GM21528 (cell line): ENCODE data around the gene GSTP1.
"Not testable (repeated sequence)": the region's sequence is repeated elsewhere in the genome, so short reads cannot be mapped to it uniquely, and the experiment has no call there.

Experiments
- ATAC-seq: cut with Tn5 transposase; IDR thresholded peaks from one replicate; pipeline ENCODE4 v1.9.1; 2021; ENCODE audit warnings: mild to moderate bottlenecking, moderate library complexity; ENCODE audit not compliant: unreplicated experiment, low FRiP score

GSTP1 gene

GRCh38 chr11:67583247-67584204, at the start of gene GSTP1:
Gene GSTP1, plus strand, starts transcription at chr11:67583812. Its CDS starts 32 bp downstream, at chr11:67583844.
- peak; percentile 54 for ATAC-seq

- no peak for ATAC-seq
Observed at GRCh38 chr11:67534070-67534679, 49.4 kb upstream of the GSTP1 start.

- no peak for ATAC-seq
Observed at GRCh38 chr11:67535561-67535960, 48.1 kb upstream of the GSTP1 start.

GRCh38 chr11:67538306-67538705, 45.3 kb upstream of the GSTP1 start:
- ATAC-seq = no peak

GRCh38 chr11:67538823-67539505, 44.6 kb upstream of the GSTP1 start:
- ATAC-seq = no peak

GRCh38 chr11:67539550-67539949, 44.1 kb upstream of the GSTP1 start:
- no peak for ATAC-seq

- ATAC-seq = no peak
Observed at GRCh38 chr11:67541198-67541597, 42.4 kb upstream of the GSTP1 start.

- ATAC-seq = no peak
Observed at GRCh38 chr11:67542169-67542568, 41.4 kb upstream of the GSTP1 start.

- ATAC-seq = no peak
Observed at GRCh38 chr11:67542971-67543370, 40.6 kb upstream of the GSTP1 start.

- ATAC-seq = no peak
Observed at GRCh38 chr11:67543585-67543984, 40.0 kb upstream of the GSTP1 start.

GRCh38 chr11:67544616-67545242, 38.9 kb upstream of the GSTP1 start:
- ATAC-seq = no peak

GRCh38 chr11:67545280-67545679, 38.3 kb upstream of the GSTP1 start:
- ATAC-seq = no peak

GRCh38 chr11:67548112-67548511, 35.5 kb upstream of the GSTP1 start:
- ATAC-seq = not testable (repeated sequence)

- ATAC-seq = no peak
Observed at GRCh38 chr11:67548555-67549110, 35.0 kb upstream of the GSTP1 start.

GRCh38 chr11:67551127-67551526, 32.5 kb upstream of the GSTP1 start:
- no peak for ATAC-seq

GRCh38 chr11:67551697-67552096, 31.9 kb upstream of the GSTP1 start:
- ATAC-seq = not testable (repeated sequence)

- ATAC-seq = no peak
Observed at GRCh38 chr11:67556244-67556643, 27.4 kb upstream of the GSTP1 start.

- no peak for ATAC-seq
Observed at GRCh38 chr11:67558084-67558772, 25.4 kb upstream of the GSTP1 start.

- peak; percentile 49 for ATAC-seq
Observed at GRCh38 chr11:67561971-67562619, 21.5 kb upstream of the GSTP1 start.
